BLaER1 treated with 17β-estradiol and CSF1 and Interleukin-3, amounts not matched to agents 10 nM and 100 nM (cell line): ENCODE measurements around the gene UNC119.

Experiments
- H3K27ac ChIP-seq, 11 experiments: shearing (Covaris generic); formaldehyde crosslinking; 2 replicates each; pipeline ENCODE4 v1.8.1; 2022
- H3K27me3 ChIP-seq, 11 experiments: shearing (Covaris generic); formaldehyde crosslinking; 2 replicates each; pipeline ENCODE4 v1.8.1; 2022
- H3K36me3 ChIP-seq, 11 experiments: shearing (Covaris generic); formaldehyde crosslinking; 2 replicates each; pipeline ENCODE4 v1.8.1; 2022
- H3K4me1 ChIP-seq, 10 experiments: shearing (Covaris generic); formaldehyde crosslinking; 2 replicates each; pipeline ENCODE4 v1.8.1; 2022
- H3K4me2 ChIP-seq, 11 experiments: shearing (Covaris generic); formaldehyde crosslinking; 2 replicates each; pipeline ENCODE4 v1.8.1; 2022
- H3K4me3 ChIP-seq, 10 experiments: shearing (Covaris generic); formaldehyde crosslinking; 2 replicates each; pipeline ENCODE4 v1.8.1; 2022
- H3K9ac ChIP-seq, 11 experiments: shearing (Covaris generic); formaldehyde crosslinking; 2 replicates each; pipeline ENCODE4 v1.8.1; 2022
- H3K9me3 ChIP-seq, 11 experiments: shearing (Covaris generic); formaldehyde crosslinking; replicated peaks in 1 of 11; 2 replicates each; pipeline ENCODE4 v1.8.1; 2022
- H4K20me1 ChIP-seq, 11 experiments: shearing (Covaris generic); formaldehyde crosslinking; 2 replicates each; pipeline ENCODE4 v1.8.1; 2022
- Cebpa-rat ChIP-seq, 11 experiments: shearing (Covaris generic); IDR thresholded peaks; 2 replicates each; pipeline ENCODE4 v1.8.1; 2022

Gene UNC119

GRCh38 chr17:28532050-28532960 is 20.1 kb downstream of the UNC119 start:
- Histone ChIP-seq H3K4me1 (peaks cover 10 to 31% (median 21%) of the 10 kb centered on the region in 10 experiments; a peak in 19 of 20 replicates), H3K27ac (no peak overlapping the region), H3K4me2 (peak overlapping the region in 5 of 11 experiments; percentile 5 to 50 (median 36); a peak in 9 of 22 replicates), H3K9ac (no peak overlapping the region), H3K4me3 (no peak overlapping the region), H3K9me3 (no peaks in the 10 kb centered on the region), H3K36me3 (no peaks in the 10 kb centered on the region), H3K27me3 (no peaks in the 10 kb centered on the region), H4K20me1 (no peaks in the 10 kb centered on the region; a peak in 1 of 22 replicates)
- no peak for TF ChIP-seq Cebpa-rat (IDR thresholded peaks at IDR 0.05)

GRCh38 chr17:28530926-28531325 is 21.5 kb downstream of the UNC119 start:
- no peak overlapping the region for H3K4me3 ChIP-seq
- peaks cover 15 to 43% (median 30%) of the 10 kb centered on the region in 10 experiments for H3K4me1 ChIP-seq
- H3K36me3 ChIP-seq: no peaks in the 10 kb centered on the region
- no peak overlapping the region for H3K4me2 ChIP-seq
- no peaks in the 10 kb centered on the region for H3K27me3 ChIP-seq
- H3K27ac ChIP-seq: no peak overlapping the region
- no peak for TF ChIP-seq Cebpa-rat (IDR thresholded peaks at IDR 0.05)
- no peaks in the 10 kb centered on the region; a peak in 1 of 22 replicates for H4K20me1 ChIP-seq
- H3K9ac ChIP-seq: no peak overlapping the region
- H3K9me3 ChIP-seq: no peaks in the 10 kb centered on the region

DNA sequence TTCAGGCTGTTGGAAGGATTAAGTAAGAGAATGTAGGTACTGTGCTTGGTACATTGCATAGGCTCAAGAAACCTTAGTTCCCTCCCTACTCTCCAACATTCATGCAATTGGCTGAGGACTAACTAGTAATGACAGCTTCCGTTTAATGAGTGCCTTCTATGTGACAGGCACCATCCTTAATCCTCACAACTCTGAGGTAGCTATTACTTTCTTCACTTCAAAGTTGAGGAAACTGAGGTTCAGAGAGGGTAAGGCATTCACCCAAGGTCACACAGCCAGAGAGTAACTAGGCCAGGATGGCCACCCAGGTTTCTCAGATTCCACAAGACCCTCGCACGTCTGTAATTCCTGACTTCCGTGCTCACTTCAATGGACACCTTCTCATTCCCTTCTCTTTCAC is 22.2 kb downstream of the UNC119 start:
- Histone ChIP-seq H3K27ac (no peak overlapping the region), H3K9ac (no peak overlapping the region), H4K20me1 (no peaks in the 10 kb centered on the region; a peak in 1 of 22 replicates), H3K4me2 (no peak overlapping the region), H3K36me3 (no peaks in the 10 kb centered on the region), H3K4me1 (peaks cover 15 to 43% (median 30%) of the 10 kb centered on the region in 10 experiments), H3K9me3 (no peaks in the 10 kb centered on the region), H3K27me3 (no peaks in the 10 kb centered on the region), H3K4me3 (no peak overlapping the region)
- no peak for TF ChIP-seq Cebpa-rat (IDR thresholded peaks at IDR 0.05)

- no peak overlapping the region for H3K9ac ChIP-seq
- peak overlapping the region in 5 of 11 experiments; percentile 7 to 30 (median 20); a peak in 5 of 22 replicates for H3K4me2 ChIP-seq
- no peaks in the 10 kb centered on the region for H3K27me3 ChIP-seq
- H3K4me1 ChIP-seq: peaks cover 15 to 43% (median 30%) of the 10 kb centered on the region in 10 experiments
- H3K9me3 ChIP-seq: no peaks in the 10 kb centered on the region
- H3K27ac ChIP-seq: no peak overlapping the region
- no peaks in the 10 kb centered on the region for H3K36me3 ChIP-seq
- no peak for TF ChIP-seq Cebpa-rat (IDR thresholded peaks at IDR 0.05)
- no peak overlapping the region for H3K4me3 ChIP-seq
- no peaks in the 10 kb centered on the region; a peak in 1 of 22 replicates for H4K20me1 ChIP-seq
These were observed 23.4 kb downstream of the UNC119 start for GRCh38 chr17:28529013-28529400.

- H3K27me3 ChIP-seq: no peaks in the 10 kb centered on the region
- H3K9me3 ChIP-seq: no peaks in the 10 kb centered on the region
- H3K36me3 ChIP-seq: no peaks in the 10 kb centered on the region
- H3K9ac ChIP-seq: no peak overlapping the region
- no peak overlapping the region for H3K4me3 ChIP-seq
- peaks cover 15 to 42% (median 28%) of the 10 kb centered on the region in 10 experiments for H3K4me1 ChIP-seq
- TF ChIP-seq Cebpa-rat (IDR thresholded peaks at IDR 0.05): no peak
- H4K20me1 ChIP-seq: no peaks in the 10 kb centered on the region; a peak in 1 of 22 replicates
- H3K4me2 ChIP-seq: peak overlapping the region in 6 of 11 experiments; percentile 7 to 30 (median 18); a peak in 6 of 22 replicates
- no peak overlapping the region for H3K27ac ChIP-seq
These were observed 24.0 kb downstream of the UNC119 start for GRCh38 chr17:28528327-28529012.

- Histone ChIP-seq H3K4me1 (peaks cover 11 to 35% (median 28%) of the 10 kb centered on the region in 10 experiments), H3K36me3 (no peaks in the 10 kb centered on the region), H3K27ac (no peak overlapping the region)
These were observed 24.6 kb downstream of the UNC119 start for GRCh38 chr17:28527859-28528258.

DNA sequence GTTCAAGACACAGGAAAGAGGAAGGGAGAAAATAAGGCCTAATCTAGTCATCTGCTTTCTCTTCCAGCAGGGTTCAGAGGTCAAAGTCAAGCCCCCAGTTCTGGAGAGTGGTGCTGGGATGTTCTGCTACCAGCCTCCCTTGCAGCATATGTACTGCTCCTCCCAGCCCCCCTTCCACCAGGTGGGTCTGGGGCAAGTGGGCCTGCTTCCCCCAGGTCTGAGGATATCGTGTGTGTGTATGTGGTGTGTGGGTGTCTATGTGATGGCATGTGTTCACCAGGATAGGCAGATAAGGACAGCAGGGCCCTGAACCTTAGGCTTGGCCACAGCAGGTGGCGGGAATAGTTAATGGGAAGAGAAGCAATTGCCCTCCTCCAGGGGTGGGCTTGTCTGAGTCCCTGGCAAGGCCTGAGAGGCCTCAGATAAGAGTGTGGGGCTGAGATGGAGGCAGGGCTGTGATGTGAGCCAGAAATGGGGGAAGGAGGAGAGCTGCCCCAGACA is 25.2 kb downstream of the UNC119 start:
- no peak overlapping the region for H3K9ac ChIP-seq
- H3K4me3 ChIP-seq: no peak overlapping the region
- peak overlapping the region in 5 of 11 experiments; percentile 7 to 32 (median 16); a peak in 3 of 22 replicates for H3K4me2 ChIP-seq
- H4K20me1 ChIP-seq: no peaks in the 10 kb centered on the region; a peak in 1 of 22 replicates
- no peaks in the 10 kb centered on the region for H3K27me3 ChIP-seq
- no peak for TF ChIP-seq Cebpa-rat (IDR thresholded peaks at IDR 0.05)
- peaks cover 5 to 32% (median 28%) of the 10 kb centered on the region in 10 experiments; a peak in 17 of 20 replicates for H3K4me1 ChIP-seq
- H3K36me3 ChIP-seq: no peaks in the 10 kb centered on the region
- no peaks in the 10 kb centered on the region for H3K9me3 ChIP-seq
- 0 out of 22 replicates have a peak overlapping the region, but pooled peaks of 1 of the 11 experiments have one; percentile 7 for H3K27ac ChIP-seq

More at GRCh38 chr17:28527859-28528258, 24.6 kb downstream of the UNC119 start:
- no peak overlapping the region for H3K9ac ChIP-seq
- H3K4me2 ChIP-seq: no peak overlapping the region
- no peak overlapping the region for H3K4me3 ChIP-seq
- no peaks in the 10 kb centered on the region for H3K27me3 ChIP-seq
- H3K9me3 ChIP-seq: no peaks in the 10 kb centered on the region
- H4K20me1 ChIP-seq: no peaks in the 10 kb centered on the region; a peak in 1 of 22 replicates
- no peak for TF ChIP-seq Cebpa-rat (IDR thresholded peaks at IDR 0.05)

DNA sequence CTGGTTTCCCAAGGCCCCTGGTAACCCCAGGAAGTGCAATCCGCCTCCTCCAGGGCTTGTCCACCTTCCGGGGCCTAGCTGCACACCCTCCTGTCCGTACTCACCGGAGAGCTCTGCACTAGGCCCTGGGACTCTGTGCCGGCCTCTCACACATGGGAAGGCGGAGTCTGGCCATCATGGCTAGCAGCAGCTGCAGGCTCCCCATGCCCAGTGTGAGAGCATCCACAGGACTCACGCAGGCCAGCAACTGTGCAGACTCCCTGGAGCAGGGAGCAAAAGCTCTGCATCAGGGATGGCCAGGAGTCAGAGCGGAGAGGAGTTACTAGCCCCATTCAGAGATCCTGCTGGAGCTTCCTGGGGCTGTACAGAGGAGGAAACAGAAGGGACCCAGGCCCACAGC is 26.0 kb downstream of the UNC119 start:
- Histone ChIP-seq H3K27ac (no peak overlapping the region), H4K20me1 (no peaks in the 10 kb centered on the region; a peak in 1 of 22 replicates), H3K9ac (no peak overlapping the region), H3K4me3 (no peak overlapping the region), H3K36me3 (no peaks in the 10 kb centered on the region), H3K4me2 (peak overlapping the region in 2 of 11 experiments; percentile 8 to 16; a peak in 1 of 22 replicates), H3K9me3 (no peaks in the 10 kb centered on the region), H3K27me3 (no peaks in the 10 kb centered on the region), H3K4me1 (peaks cover 5 to 41% (median 34%) of the 10 kb centered on the region in 10 experiments; a peak in 18 of 20 replicates)
- TF ChIP-seq Cebpa-rat (IDR thresholded peaks at IDR 0.05): no peak
